HepG2 (cell line): ENCODE results near the gene FAM89B. TPM values are rescaled to one million over a fixed set of nuclear protein-coding genes. Genes with fewer than 3 reads are reported as not detected.

Experiments used
- AHR ChIP-seq: IDR thresholded peaks from 2 replicates; pipeline ENCODE4 v1.6.1; 2018; ENCODE audit warnings: missing genetic modification reagents, missing compliant biosample characterization
- ATF5 ChIP-seq: sonication (generic); formaldehyde crosslinking; IDR thresholded peaks from 2 replicates; pipeline ENCODE4 v1.4.0; 2020; ENCODE audit warnings: mild to moderate bottlenecking, low read depth, missing genetic modification reagents
- CBX2 ChIP-seq, 2 experiments: fragments of 200-600 bp in 1 of 2; sonication (generic); formaldehyde crosslinking in 1 of 2; IDR thresholded peaks; 2 replicates each; pipeline versions ENCODE4 v1.7.0 to v1.8.1; 2018 to 2022; ENCODE audit warnings: low read depth in 2 of 2, low read length in 1 of 2, mild to moderate bottlenecking in 1 of 2, missing genetic modification reagents in 1 of 2
- CREM ChIP-seq, 2 experiments: sonication (generic) in 1 of 2; formaldehyde crosslinking in 1 of 2; IDR thresholded peaks; 2 replicates each; pipeline versions ENCODE4 v1.4.0 to v1.6.1; 2016 to 2020; ENCODE audit warnings: antibody characterized with exemption in 1 of 2, mild to moderate bottlenecking in 1 of 2, missing genetic modification reagents in 1 of 2
- ELF4 ChIP-seq: sonication (generic); formaldehyde crosslinking; IDR thresholded peaks from 2 replicates; pipeline ENCODE4 v1.5.0; 2020; ENCODE audit warnings: missing genetic modification reagents, mild to moderate bottlenecking, moderate library complexity, borderline replicate concordance
- FOXA1 ChIP-seq, 2 experiments: fragments of 450-650 bp in 1 of 2; sonication (generic) in 1 of 2; formaldehyde crosslinking in 1 of 2; IDR thresholded peaks; 2 replicates each; pipeline versions ENCODE4 v1.4.0 to v1.6.1; 2016 to 2020; ENCODE audit warnings: missing genetic modification reagents in 1 of 2
- GMEB2 ChIP-seq: IDR thresholded peaks from 2 replicates; pipeline ENCODE4 v1.6.1; 2016; ENCODE audit warnings: missing biosample characterization, missing genetic modification reagents, low read depth
- HMG20A ChIP-seq: IDR thresholded peaks from 2 replicates; pipeline ENCODE4 v1.6.1; 2016; ENCODE audit warnings: borderline replicate concordance
- HNF4G ChIP-seq, 2 experiments: sonication (generic) in 1 of 2; formaldehyde crosslinking in 1 of 2; IDR thresholded peaks; 2 replicates each; pipeline versions ENCODE4 v1.4.0 to v1.6.1; 2011 to 2020; ENCODE audit warnings: borderline replicate concordance in 2 of 2, low read depth in 2 of 2, mild to moderate bottlenecking in 2 of 2, low read length in 1 of 2, missing genetic modification reagents in 1 of 2, moderate library complexity in 1 of 2
- KDM4B ChIP-seq: sonication (generic); formaldehyde crosslinking; IDR thresholded peaks from 2 replicates; pipeline ENCODE4 v1.4.0; 2020; ENCODE audit warnings: missing genetic modification reagents
- LBX2 ChIP-seq: sonication (generic); formaldehyde crosslinking; IDR thresholded peaks from 2 replicates; pipeline ENCODE4 v1.5.0; 2020; ENCODE audit warnings: missing genetic modification reagents, mild to moderate bottlenecking, borderline replicate concordance
- NFIC ChIP-seq: IDR thresholded peaks from 2 replicates; pipeline ENCODE4 v1.6.1; 2012; ENCODE audit warnings: mild to moderate bottlenecking, low read length, inconsistent platforms
- RARG ChIP-seq: sonication (generic); formaldehyde crosslinking; IDR thresholded peaks from 2 replicates; pipeline ENCODE4 v1.4.0; 2020; ENCODE audit warnings: low read depth, mild to moderate bottlenecking, missing genetic modification reagents
- RFXAP ChIP-seq: sonication (generic); formaldehyde crosslinking; IDR thresholded peaks from 2 replicates; pipeline ENCODE4 v1.4.0; 2020; ENCODE audit warnings: missing genetic modification reagents, borderline replicate concordance
- SMC3 ChIP-seq: IDR thresholded peaks from 2 replicates; pipeline ENCODE4 v1.6.1; 2011; ENCODE audit warnings: low read length, improper control_type of control experiment
- SRSF4 ChIP-seq: fragments of 200-400 bp; formaldehyde crosslinking; IDR thresholded peaks from one replicate; pipeline ENCODE4 v1.6.1; 2018; ENCODE audit warnings: mild to moderate bottlenecking, low read depth, low read length, moderate library complexity; ENCODE audit not compliant: poor library complexity, severe bottlenecking
- STAG1 ChIP-seq: sonication (generic); formaldehyde crosslinking; IDR thresholded peaks from 2 replicates; pipeline ENCODE4 v1.4.0; 2020; ENCODE audit warnings: missing genetic modification reagents
- TRAFD1 ChIP-seq: sonication (generic); formaldehyde crosslinking; IDR thresholded peaks from 2 replicates; pipeline ENCODE4 v1.5.1; 2020; ENCODE audit warnings: missing genetic modification reagents, mild to moderate bottlenecking, borderline replicate concordance
- ZBTB34 ChIP-seq: sonication (generic); formaldehyde crosslinking; IDR thresholded peaks from 2 replicates; pipeline ENCODE4 v1.8.0; 2022; ENCODE audit warnings: mild to moderate bottlenecking, missing genetic modification reagents
- ZC3H13 ChIP-seq: sonication (generic); formaldehyde crosslinking; IDR thresholded peaks from 2 replicates; pipeline ENCODE4 v1.8.1; 2023; ENCODE audit warnings: mild to moderate bottlenecking, missing genetic modification reagents, moderate library complexity
- ZNF577 ChIP-seq: sonication (generic); formaldehyde crosslinking; IDR thresholded peaks from 2 replicates; pipeline ENCODE4 v1.4.0; 2020; ENCODE audit warnings: mild to moderate bottlenecking, low read depth, missing genetic modification reagents, borderline replicate concordance
- polyA plus RNA-seq, 8 experiments: library from polyadenylated mRNA; depleted of rRNA in 3 of 8; stranded (reverse) in 7 of 8; unstranded in 1 of 8; fragments of >200 nt; fragmentation: Illumina TruSeq in 4 of 8; extraction: Trizol in 4 of 8; gene quantifications; 2 replicates each; pipeline versions ENCODE4 v1.2.1 to v1.2.3, GENCODE V29; 2011 to 2016; ENCODE audit warnings: low read depth in 4 of 8, missing spikeins in 1 of 8, mixed read lengths in 1 of 8; ENCODE audit not compliant: insufficient read depth in 1 of 8
- total RNA-seq, 5 experiments: library from RNA; depleted of rRNA; stranded (reverse); fragments of >200 nt; fragmentation: Illumina TruSeq; extraction: Trizol; gene quantifications; 2 replicates each; pipeline ENCODE4 v1.2.3, GENCODE V29; 2016; ENCODE audit warnings: low read depth in 1 of 5

Gene FAM89B
- total and polyA plus RNA-seq, 2 of the 13 experiments (the other 11 are each of a cell fraction or from before 2014, with no cell fraction given), result 5.7 to 8.0 TPM

GRCh38 chr11:65551572-65552387 lies 20.6 kb upstream of the FAM89B start (continued):
- TF ChIP-seq SRSF4, result no peak
- TF ChIP-seq ELF4 (CRISPR knock-in tag), result no peak
- no peak for TF ChIP-seq KDM4B (CRISPR knock-in tag)
- peak; percentile 33; the same call in 1 of the 2 replicates for TF ChIP-seq AHR (CRISPR knock-in tag)
- no peak for TF ChIP-seq ATF5
- TF ChIP-seq TRAFD1 (CRISPR knock-in tag), result peak; percentile 13; the same call in 1 of the 2 replicates
- TF ChIP-seq SMC3, result peak; percentile 23; the same call in 1 of the 2 replicates
- TF ChIP-seq HNF4G (IDR thresholded peaks at IDR 0.05; ENCODE audit: borderline replicate concordance, low read depth, low read length), result peak; percentile 85
- TF ChIP-seq HNF4G (CRISPR knock-in tag; IDR thresholded peaks at IDR 0.05; ENCODE audit: borderline replicate concordance, low read depth), result no peak
- TF ChIP-seq ZC3H13 (CRISPR knock-in tag), result 0 out of 2 replicates have a peak, but pooled peaks have one; percentile 1
- TF ChIP-seq CBX2 (IDR thresholded peaks at IDR 0.05; ENCODE audit: low read depth, low read length), result no peak
- no peak for TF ChIP-seq CBX2 (CRISPR knock-in tag; IDR thresholded peaks at IDR 0.05; ENCODE audit: low read depth)
- peak; percentile 22; the same call in 1 of the 2 replicates for TF ChIP-seq RFXAP (CRISPR knock-in tag)
- TF ChIP-seq CREM (IDR thresholded peaks at IDR 0.05), result no peak
- TF ChIP-seq CREM (CRISPR knock-in tag; IDR thresholded peaks at IDR 0.05), result no peak
- no peak for TF ChIP-seq FOXA1 (IDR thresholded peaks at IDR 0.05)
- peak; percentile 42 for TF ChIP-seq FOXA1 (CRISPR knock-in tag; IDR thresholded peaks at IDR 0.05)
- no peak for TF ChIP-seq RARG (CRISPR knock-in tag)
- no peak for TF ChIP-seq ZNF577 (CRISPR knock-in tag)
- peak; percentile 25; the same call in 1 of the 2 replicates for TF ChIP-seq ZBTB34 (CRISPR knock-in tag)
- 0 out of 2 replicates have a peak, but pooled peaks have one; percentile 23 for TF ChIP-seq HMG20A
- no peak for TF ChIP-seq LBX2 (CRISPR knock-in tag)
- peak; percentile 54 for TF ChIP-seq STAG1 (CRISPR knock-in tag)
- 0 out of 2 replicates have a peak, but pooled peaks have one; percentile 58 for TF ChIP-seq NFIC
- no peak for TF ChIP-seq GMEB2
